HG02938 (cell line): ENCODE data around the gene DCDC1.

Experiments used
- ATAC-seq: cut with Tn5 transposase; IDR thresholded peaks from one replicate; pipeline ENCODE4 v1.9.1; 2021; ENCODE audit warnings: mild to moderate bottlenecking, moderate library complexity; ENCODE audit not compliant: unreplicated experiment

Gene DCDC1

GRCh38 chr11:31369348-31370329 lies at the start of gene DCDC1, which contains the start of gene DNAJC24:
DCDC1 (minus strand) TSS chr11:31369739; CDS start chr11:31328280, 41,459 bp downstream.
DNAJC24 (plus strand) TSS chr11:31369860; CDS start chr11:31370749, 889 bp downstream.
- peak; percentile 98 for ATAC-seq

DNA sequence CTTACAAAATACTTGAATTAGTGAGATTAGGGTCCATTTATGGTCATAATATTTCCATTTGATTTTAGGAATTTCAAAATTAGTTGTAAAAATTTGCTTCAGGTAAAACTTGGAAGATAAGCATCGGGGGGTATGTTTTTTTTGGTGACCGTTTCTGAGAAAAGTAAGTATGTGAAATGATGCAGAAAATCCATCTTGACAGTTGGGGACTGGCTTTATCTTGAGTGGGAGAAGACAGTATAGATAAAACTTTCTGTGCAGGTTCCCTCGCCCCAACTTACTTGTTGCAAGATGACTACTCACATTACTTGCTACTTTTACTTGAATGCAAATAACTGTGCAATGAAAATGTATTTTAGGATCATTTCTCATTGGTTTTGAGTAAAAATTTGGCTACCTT lies 49.6 kb upstream of the DCDC1 start:
- no peak for ATAC-seq

- no peak for ATAC-seq
Measured at GRCh38 chr11:31417816-31418215, 48.3 kb upstream of the DCDC1 start.

GRCh38 chr11:31417357-31417756 lies 47.8 kb upstream of the DCDC1 start:
- ATAC-seq = no peak

GRCh38 chr11:31415435-31415834 lies 45.9 kb upstream of the DCDC1 start:
- no peak for ATAC-seq

GRCh38 chr11:31414338-31414737 lies 44.8 kb upstream of the DCDC1 start:
- no peak for ATAC-seq

GRCh38 chr11:31412946-31413345 lies 43.4 kb upstream of the DCDC1 start:
- no peak for ATAC-seq

DNA sequence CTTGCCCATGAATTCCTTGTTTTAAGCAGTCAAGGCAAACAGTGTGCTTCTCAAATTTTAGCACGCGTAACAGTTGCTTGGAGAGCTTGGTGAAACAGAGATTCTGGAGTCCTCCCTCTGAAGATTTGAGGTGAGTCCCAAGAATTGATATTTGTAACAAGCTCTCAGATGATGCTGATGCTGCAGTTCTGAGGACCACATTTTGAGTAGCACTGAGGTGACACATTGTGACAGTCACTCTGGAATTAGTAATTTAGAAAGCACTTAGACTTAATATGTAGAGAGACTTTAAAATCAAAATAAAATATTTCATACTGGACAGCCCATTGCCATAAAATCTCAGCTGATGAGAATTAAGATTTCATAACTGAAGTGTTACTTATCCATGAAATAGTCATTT lies 38.7 kb upstream of the DCDC1 start:
- no peak for ATAC-seq

DNA sequence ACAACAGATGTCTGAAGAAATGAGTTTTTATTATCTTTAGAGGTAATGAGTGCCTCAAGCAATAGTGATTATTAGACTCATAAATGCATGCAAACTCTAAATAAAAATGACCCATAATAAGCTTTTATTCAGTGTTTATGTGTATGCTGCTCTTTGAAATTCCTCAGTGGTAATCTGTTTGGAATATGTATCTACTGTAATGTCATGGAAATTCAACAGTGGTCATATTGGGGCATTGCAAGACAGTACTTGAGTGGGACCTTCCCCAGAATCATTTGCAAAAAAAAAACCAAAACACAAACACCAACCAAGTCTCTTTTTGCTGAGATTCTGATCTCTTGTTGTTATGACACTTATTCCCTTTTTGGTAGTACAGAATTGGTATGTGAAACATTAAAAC lies 35.1 kb upstream of the DCDC1 start:
- no peak for ATAC-seq

DNA sequence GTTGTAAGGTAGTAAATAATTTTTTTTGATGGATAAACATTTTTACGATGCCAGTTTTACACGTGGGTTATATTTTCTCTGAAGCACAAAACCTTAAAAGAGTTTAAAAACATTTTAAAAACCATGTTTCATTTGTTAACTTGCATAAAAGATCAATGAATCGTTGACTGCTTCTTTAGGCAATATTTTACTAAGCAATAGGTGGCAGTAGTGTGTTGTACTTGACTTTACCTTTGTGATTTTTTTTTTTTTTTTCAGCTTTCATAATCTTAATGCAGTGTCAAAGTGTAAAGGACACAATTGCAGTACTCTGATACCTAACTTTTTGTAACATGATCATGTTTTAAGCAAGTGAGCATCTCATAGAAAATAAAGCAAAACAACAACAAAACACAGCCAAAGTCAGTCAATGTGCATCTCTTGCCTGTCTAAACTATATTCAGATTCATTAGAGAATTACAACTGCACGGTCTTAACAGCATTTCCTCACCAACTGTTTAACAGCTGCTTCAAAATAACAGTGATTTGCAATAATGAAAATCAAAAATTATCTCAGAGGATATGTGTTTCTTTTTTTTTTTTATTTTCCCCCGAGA lies 27.8 kb upstream of the DCDC1 start:
- ATAC-seq = no peak

- ATAC-seq = no peak
Measured at GRCh38 chr11:31387379-31387778, 17.8 kb upstream of the DCDC1 start.

DNA sequence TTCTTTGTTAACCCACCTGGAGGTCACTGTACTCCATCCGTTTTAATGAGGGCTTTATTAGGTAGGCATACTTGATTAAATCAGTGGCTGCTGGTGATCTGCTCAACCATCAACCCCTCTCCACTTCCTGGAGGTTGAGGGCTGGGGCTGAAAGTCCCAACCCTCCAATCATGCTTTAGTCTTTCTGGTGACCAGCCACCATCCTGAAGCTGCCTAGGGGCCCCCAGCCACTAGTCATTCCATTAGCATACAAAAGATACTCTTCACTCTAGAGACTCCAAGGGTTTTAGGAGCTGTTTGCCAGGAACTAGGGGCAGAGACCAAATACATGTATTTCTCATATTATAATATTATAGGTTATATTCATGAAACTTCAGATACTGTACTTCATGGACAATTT lies 13.6 kb upstream of the DCDC1 start:
- no peak for ATAC-seq

DNA sequence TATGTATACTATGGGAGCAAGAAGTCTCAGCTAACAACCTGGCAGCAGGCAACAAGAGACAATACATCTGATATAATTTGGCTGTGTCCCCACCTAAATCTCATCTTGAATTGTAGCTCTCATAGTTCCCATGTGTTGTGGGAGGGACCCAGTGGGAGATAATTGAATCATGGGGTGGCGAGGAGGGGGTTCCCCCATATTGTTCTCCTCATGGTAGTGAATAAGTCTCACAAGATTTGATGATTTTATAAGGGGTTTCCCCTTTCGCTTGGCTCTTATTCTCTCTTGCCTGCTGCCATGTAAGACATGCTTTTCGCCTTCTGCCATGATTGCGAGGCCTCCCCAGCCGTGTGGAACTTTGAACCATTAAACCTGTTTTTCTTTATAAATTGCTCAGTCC lies 6.3 kb upstream of the DCDC1 start:
- ATAC-seq = no peak

DNA sequence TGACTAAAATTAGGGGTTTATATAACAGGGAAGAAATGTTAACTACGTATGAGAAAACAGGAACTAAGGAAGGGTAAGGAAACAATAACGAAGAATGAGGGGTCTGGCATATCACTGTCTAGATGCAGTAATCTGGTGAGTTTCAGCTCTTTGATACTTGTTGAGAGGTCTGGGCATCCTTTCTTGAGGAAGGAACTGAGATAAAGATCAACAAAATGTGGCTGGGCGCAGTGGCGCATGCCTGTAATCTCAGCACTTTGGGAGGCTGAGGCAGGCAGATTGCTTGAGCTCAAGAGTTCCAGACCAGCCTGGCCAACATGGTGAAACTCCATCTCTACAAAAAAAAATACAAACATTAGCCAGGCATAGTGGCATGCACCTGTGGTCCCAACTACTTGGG lies 2.7 kb downstream of the DCDC1 start:
- no peak for ATAC-seq

- ATAC-seq = no peak
Measured at GRCh38 chr11:31361743-31362142, 7.8 kb downstream of the DCDC1 start.

DNA sequence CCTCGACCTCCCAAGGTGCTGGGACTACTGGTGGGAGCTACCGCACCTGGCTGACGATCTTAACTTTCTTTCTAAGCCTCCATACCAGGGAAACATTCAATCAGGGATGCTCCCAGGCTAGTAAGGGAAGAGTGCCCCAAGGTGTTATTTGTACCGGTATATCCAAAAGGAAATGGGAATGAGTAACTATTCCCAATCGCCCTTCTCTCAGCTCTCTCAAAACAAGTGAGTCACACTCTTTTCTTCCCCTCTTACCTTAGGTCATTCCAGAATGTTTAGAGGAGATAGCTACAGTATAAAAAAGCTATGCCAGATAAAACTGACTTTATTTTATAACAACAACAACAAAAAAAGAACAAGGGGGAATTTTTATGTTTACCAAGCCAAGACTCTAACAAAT lies 13.7 kb downstream of the DCDC1 start:
- ATAC-seq = no peak

DNA sequence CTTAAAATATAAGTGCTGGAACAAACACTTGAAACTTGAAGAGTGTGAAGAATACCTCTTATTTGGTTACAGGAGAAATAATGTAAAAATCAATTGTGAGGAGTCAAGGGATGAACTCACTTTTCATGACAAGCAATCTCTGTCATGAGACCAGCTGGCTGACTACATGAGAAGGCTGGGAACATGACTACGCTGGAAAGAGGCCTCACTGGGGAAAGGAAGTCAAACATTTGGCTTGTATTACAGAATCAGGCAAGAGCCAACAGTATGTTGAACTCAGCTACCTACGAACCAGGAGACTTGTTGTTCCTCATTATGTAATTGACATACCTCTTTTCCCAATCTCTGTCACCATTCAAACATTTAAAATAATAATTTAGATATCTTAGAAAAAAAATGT lies 14.4 kb downstream of the DCDC1 start:
- ATAC-seq = no peak

DNA sequence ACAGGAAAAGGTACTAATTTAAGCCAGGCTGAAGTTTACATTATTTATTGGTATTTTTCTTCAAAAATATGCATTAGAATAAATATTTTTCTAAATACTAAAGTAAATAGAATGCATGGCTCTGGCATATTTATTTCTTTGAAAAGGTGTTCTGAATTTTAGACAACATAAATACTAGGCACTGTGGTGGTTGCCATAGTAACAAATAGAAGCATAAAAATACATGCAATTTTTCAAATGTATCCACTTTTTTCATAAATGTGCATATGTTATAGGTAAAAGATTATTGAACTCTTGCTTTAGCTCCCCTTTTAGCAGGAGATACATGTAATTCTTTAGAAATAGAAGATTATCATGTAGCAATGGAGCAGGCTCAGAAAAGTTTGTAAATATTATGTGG lies 18.4 kb downstream of the DCDC1 start:
- no peak for ATAC-seq

GRCh38 chr11:31340903-31341572 lies 28.5 kb downstream of the DCDC1 start:
- peak; percentile 64 for ATAC-seq

- ATAC-seq = no peak
Measured at GRCh38 chr11:31337806-31338205, 31.7 kb downstream of the DCDC1 start.

GRCh38 chr11:31328697-31329096 lies 40.8 kb downstream of the DCDC1 start:
- no peak for ATAC-seq

DNA sequence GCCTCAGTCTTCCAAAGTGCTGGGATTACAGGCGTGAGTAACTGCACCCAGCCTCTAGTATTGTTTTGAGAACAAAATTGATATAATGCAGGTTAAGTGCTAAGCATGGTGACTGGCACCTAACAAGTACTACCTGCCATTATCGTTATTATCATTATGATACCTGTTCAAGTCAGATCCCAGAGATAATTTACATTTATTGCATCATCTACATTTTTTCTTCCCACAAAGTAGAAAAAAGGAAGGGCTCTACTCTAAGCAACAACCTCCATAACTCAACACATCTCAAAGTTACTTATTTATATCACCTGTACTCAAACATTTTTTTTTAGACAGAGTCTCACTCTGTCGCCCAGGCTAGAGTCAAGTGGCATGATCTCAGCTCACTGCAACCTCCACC lies 42.1 kb downstream of the DCDC1 start:
- ATAC-seq = no peak
